Activated naive CD8-positive, alpha-beta T cell treated with anti-CD3 and anti-CD28 coated beads, Interleukin-2, amount 10 ng/mL, durations not matched to agents 7 days and 5 days (primary cell): ENCODE measurements around the gene DNTT. TPM values are rescaled to one million over a fixed set of nuclear protein-coding genes. Genes with fewer than 3 reads are reported as not detected.

Source experiments
- ATAC-seq: fragments of 150-1000 bp; cut with Tn5 transposase; one replicate; pipeline ENCODE4 v1.10.0; 2021; ENCODE audit warnings: low read depth, moderate library complexity
- POLR2A ChIA-PET: fragments of 350-600 bp; sonication (Branson Sonifier 250); formaldehyde crosslinking; loops from one replicate; lab custom pipeline; 2021; ENCODE audit warnings: antibody characterized with exemption; lab: Charles Lee
- DNase-seq: peaks from one replicate; pipeline ENCODE4 v3.0.0; 2021
- H3K27ac Mint-ChIP-seq: one replicate; pipeline ENCODE4 v1.8.0; 2022; ENCODE audit warnings: mild to moderate bottlenecking, mixed read lengths
- H3K27me3 Mint-ChIP-seq: one replicate; pipeline ENCODE4 v1.8.0; 2022; ENCODE audit warnings: mild to moderate bottlenecking, moderate library complexity, mixed read lengths
- H3K36me3 Mint-ChIP-seq: one replicate; pipeline ENCODE4 v1.8.0; 2021; ENCODE audit warnings: mild to moderate bottlenecking, mixed read lengths
- H3K4me1 Mint-ChIP-seq: one replicate; pipeline ENCODE4 v1.8.0; 2021; ENCODE audit warnings: mixed read lengths
- H3K4me3 Mint-ChIP-seq: one replicate; pipeline ENCODE4 v1.8.0; 2022; ENCODE audit warnings: mild to moderate bottlenecking, moderate library complexity, mixed read lengths
- H3K9me3 Mint-ChIP-seq: one replicate; pipeline ENCODE4 v1.8.0; 2021; ENCODE audit warnings: mixed read lengths
- total RNA-seq, 2 experiments: library from RNA; stranded (reverse); gene quantifications; one replicate each; pipeline ENCODE4 v1.2.3, GENCODE V29; 2021

The DNTT gene
- total RNA-seq, 2 experiments from 2014 or later = not detected

- no peak for ATAC-seq
- Mint-ChIP-seq H3K27ac (no peak overlapping the region), H3K36me3 (no peaks in the 10 kb centered on the region), H3K4me3 (no peak overlapping the region), H3K4me1 (no peaks in the 10 kb centered on the region), H3K9me3 (no peaks in the 10 kb centered on the region), H3K27me3 (peaks cover 7% of the 10 kb centered on the region)
- DNase-seq = no peak
- POLR2A ChIA-PET = no interaction called here
Observed at GRCh38 chr10:96269438-96270300, 34.6 kb upstream of the DNTT start.

DNA sequence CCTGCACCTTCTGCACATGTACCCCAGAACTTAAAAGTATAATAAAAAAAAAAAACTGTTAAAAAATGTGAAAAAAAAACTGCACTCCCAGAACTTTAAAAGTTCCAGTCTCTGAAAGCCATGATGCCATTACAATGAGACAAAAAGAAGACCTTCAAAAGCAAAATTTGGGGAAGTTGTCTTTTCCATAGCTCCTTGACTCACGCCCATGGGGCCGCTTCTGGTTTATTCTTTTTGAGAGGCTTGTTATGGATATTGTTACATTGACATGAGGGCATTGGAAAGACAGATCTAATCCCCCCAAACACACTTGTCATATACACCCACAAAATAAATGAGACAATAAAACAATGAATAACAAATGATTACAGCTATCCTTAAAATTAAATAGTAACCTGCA lies 33.7 kb upstream of the DNTT start:
- H3K27me3 Mint-ChIP-seq = peaks cover 7% of the 10 kb centered on the region
- H3K27ac Mint-ChIP-seq = no peak overlapping the region
- no peaks in the 10 kb centered on the region for H3K9me3 Mint-ChIP-seq
- no peak for DNase-seq
- POLR2A ChIA-PET = no interaction called here
- H3K4me3 Mint-ChIP-seq = no peak overlapping the region
- ATAC-seq = no peak
- H3K36me3 Mint-ChIP-seq = no peaks in the 10 kb centered on the region
- H3K4me1 Mint-ChIP-seq = no peaks in the 10 kb centered on the region

DNA sequence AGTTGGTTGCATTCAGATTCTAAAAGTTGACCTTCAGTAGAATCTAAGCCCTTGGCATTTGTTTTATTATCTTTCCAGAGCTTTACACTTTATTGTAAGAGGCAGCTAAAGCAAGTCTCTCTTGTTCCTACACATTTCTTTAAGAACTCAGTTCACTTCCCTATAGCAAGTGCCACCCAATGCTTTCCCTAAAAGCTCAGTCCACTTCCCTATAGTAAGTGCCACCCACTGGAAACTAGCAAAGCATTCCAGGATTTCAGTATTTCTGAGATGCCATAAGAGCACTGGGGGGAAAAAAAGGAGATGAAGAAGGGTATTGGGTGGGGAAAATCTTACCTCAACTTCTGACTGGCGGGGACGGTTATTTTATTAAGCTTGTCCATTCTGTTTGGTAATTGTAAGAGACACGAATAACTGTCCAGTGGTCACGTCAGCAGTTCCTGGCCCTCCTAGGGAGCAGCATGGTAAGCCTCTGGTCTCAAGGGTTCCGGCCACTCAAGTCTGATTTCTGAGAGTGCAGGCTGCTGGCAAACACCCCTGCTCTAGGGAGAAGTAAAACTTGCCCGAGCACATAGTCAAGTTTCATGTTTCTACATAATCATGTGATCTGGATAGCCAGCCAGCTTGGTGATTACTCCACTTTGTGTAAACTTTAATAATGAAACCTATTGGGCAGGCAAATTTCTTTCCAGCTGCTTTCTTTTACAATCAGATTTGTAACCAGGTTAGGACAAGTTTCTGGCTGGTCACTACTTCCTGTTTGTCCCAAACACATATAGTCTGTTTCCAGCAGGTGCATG lies 33.0 kb upstream of the DNTT start, which contains the start of gene BLNK:
Gene BLNK, minus strand, starts transcription at position 554 of the 800 bp plus-strand sequence. Its CDS starts 171 bp downstream, at position 383.
- Mint-ChIP-seq H3K4me3 (no peak within 1 kb of the TSS), H3K9me3 (no peaks in the 10 kb centered on the region), H3K4me1 (no peaks in the 10 kb centered on the region), H3K27me3 (peaks cover 7% of the 10 kb centered on the region), H3K36me3 (no peaks in the 10 kb centered on the region), H3K27ac (no peak within 1 kb of the TSS)
- no peak for ATAC-seq
- no peak for DNase-seq
- POLR2A ChIA-PET = no interaction called here

- H3K4me3 Mint-ChIP-seq = no peak overlapping the region
- H3K9me3 Mint-ChIP-seq = no peaks in the 10 kb centered on the region
- DNase-seq (no peak), ATAC-seq (no peak)
- H3K36me3 Mint-ChIP-seq = no peaks in the 10 kb centered on the region
- peaks cover 7% of the 10 kb centered on the region for H3K27me3 Mint-ChIP-seq
- H3K4me1 Mint-ChIP-seq = no peaks in the 10 kb centered on the region
- H3K27ac Mint-ChIP-seq = no peak overlapping the region
- POLR2A ChIA-PET = no interaction called here
Observed at GRCh38 chr10:96272316-96273280, 31.6 kb upstream of the DNTT start.

DNA sequence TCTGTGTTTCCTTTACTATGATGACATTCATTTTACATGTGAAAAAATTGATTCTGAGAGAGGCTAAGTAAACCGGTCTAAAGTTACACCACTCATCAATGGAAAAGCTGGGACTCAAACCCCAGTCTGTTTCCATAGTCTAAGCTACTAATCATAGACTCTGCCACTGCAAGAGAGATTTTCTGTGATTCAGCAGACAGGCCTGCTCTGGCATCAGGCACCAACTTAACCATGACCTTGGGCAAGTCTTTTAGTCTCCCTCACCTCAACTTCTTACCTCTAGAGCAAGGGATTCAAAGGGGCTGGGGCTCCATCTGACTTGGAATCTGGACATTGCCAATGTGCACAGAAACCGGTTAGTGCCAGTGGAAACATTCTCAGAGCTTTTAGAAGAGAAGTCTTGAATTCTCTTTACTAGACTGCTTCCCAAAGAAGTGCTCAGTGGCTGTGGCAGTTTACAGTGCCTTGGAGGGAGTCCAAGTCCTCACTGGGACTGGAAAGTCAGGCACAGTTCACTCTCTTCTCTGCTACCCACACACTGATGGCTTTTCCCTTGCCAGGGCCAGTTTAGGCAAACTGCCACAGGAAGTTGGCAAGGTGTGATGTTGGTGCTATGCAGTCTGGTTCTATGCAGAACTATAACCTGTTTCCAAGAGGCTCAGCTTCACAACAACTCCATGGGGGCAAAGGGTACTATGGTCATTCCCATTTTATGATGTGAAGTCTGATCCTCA lies 28.4 kb upstream of the DNTT start:
- ATAC-seq (no peak), DNase-seq (no peak)
- no peaks in the 10 kb centered on the region for H3K4me1 Mint-ChIP-seq
- POLR2A ChIA-PET = no interaction called here
- H3K9me3 Mint-ChIP-seq = no peaks in the 10 kb centered on the region
- no peak overlapping the region for H3K27ac Mint-ChIP-seq
- no peak overlapping the region for H3K4me3 Mint-ChIP-seq
- peaks cover 2% of the 10 kb centered on the region for H3K27me3 Mint-ChIP-seq
- no peaks in the 10 kb centered on the region for H3K36me3 Mint-ChIP-seq

DNA sequence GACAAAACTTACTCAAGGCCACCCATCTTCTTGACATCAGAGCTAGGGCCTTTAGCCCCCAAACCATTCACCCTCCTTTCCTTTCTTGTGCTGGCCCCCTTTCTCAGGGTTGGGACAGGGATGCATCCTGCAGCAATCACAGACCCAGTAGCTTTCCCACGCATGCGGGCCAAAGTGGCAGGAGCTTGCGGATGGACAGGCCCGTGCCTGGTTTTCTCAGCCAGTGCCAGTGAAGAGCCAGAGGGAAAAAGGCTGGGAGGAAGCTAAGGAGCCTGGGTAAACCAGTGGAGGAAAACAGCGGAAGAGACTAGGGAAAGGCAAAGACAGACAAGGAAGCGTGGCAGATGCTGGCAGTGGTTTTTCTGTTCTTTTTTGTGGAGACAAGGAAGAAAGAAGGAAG lies 27.8 kb upstream of the DNTT start:
- peaks cover 2% of the 10 kb centered on the region for H3K27me3 Mint-ChIP-seq
- POLR2A ChIA-PET = no interaction called here
- ATAC-seq = no peak
- H3K36me3 Mint-ChIP-seq = no peaks in the 10 kb centered on the region
- H3K4me1 Mint-ChIP-seq = no peaks in the 10 kb centered on the region
- H3K4me3 Mint-ChIP-seq = no peak overlapping the region
- no peaks in the 10 kb centered on the region for H3K9me3 Mint-ChIP-seq
- no peak for DNase-seq
- no peak overlapping the region for H3K27ac Mint-ChIP-seq

- POLR2A ChIA-PET = no interaction called here
- Mint-ChIP-seq H3K9me3 (no peaks in the 10 kb centered on the region), H3K4me1 (no peaks in the 10 kb centered on the region), H3K27me3 (peaks cover 2% of the 10 kb centered on the region), H3K4me3 (no peak overlapping the region), H3K36me3 (no peaks in the 10 kb centered on the region), H3K27ac (no peak overlapping the region)
- ATAC-seq (no peak), DNase-seq (no peak)
Observed at GRCh38 chr10:96276831-96277230, 27.4 kb upstream of the DNTT start.

DNA sequence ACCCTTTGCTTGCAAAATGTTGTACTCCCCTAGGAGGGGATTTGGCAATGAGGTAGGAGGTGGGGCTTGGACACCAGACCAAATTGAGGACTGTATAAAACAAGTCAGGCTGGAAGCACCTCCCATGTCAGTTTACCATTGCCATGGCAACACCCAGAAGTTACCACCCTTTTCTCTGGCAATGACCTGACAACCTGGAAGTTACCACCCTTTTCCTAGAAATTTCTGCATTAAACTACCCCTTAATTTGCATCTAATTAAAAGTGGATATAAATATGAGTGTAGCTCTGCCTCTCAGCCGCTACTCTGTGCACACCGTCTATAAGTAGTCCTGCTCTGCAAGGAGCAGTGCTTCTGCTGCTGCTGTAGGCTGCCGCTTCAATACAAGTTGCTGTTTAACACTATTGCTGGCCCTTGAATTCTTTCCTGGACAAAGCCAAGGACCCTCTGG lies 25.0 kb upstream of the DNTT start:
- DNase-seq = no peak
- no peak overlapping the region for H3K27ac Mint-ChIP-seq
- H3K9me3 Mint-ChIP-seq = no peaks in the 10 kb centered on the region
- H3K27me3 Mint-ChIP-seq = peaks cover 4% of the 10 kb centered on the region
- no peaks in the 10 kb centered on the region for H3K4me1 Mint-ChIP-seq
- no peak for ATAC-seq
- no peak overlapping the region for H3K4me3 Mint-ChIP-seq
- H3K36me3 Mint-ChIP-seq = no peaks in the 10 kb centered on the region
- POLR2A ChIA-PET = no interaction called here

DNA sequence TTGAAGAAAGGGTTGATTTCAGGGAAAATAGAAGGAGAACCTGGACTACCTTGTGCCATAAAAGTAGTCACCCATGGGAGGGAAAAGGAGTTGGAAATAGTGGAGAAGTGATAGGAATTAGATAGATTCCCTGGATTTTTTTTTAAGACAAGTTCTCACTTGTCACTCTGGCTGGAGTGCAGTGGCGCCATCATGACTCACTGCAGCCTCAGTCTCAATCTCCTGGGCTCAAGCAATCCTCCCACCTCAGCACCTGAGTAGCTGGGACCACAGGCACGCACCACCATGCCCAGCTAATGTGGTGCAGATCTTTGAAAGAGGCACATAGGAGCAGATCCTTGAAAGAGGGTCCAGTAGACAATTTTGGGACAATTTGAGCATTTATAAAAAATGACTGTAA lies 23.4 kb upstream of the DNTT start:
- Mint-ChIP-seq H3K4me1 (no peaks in the 10 kb centered on the region), H3K9me3 (no peaks in the 10 kb centered on the region), H3K27me3 (peaks cover 4% of the 10 kb centered on the region), H3K4me3 (no peak overlapping the region), H3K27ac (no peak overlapping the region), H3K36me3 (no peaks in the 10 kb centered on the region)
- DNase-seq (no peak), ATAC-seq (no peak)
- POLR2A ChIA-PET = no interaction called here

GRCh38 chr10:96281444-96282029 lies 22.7 kb upstream of the DNTT start:
- POLR2A ChIA-PET = no interaction called here
- Mint-ChIP-seq H3K9me3 (no peaks in the 10 kb centered on the region), H3K4me1 (no peaks in the 10 kb centered on the region)

DNA sequence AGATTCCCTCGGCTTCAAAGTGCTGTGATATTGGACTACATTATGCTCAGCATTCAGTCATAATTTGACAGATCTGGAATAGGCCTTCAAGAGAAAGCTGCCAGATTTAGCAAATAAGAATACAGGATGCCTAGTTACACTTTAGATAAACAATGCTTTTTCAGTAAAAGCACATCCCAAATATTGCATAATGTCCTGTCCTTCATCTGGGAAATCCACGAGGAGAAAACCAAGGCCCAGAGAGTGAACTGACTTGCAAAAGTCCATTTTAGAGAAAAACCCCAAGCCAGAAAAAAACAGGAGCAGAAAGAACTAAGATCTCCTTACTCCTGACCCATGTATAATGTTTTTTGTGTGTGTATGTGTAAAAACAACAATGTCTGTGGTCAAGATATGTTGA lies 20.9 kb upstream of the DNTT start:
- POLR2A ChIA-PET = no interaction called here
- Mint-ChIP-seq H3K27ac (no peak overlapping the region), H3K4me1 (peaks cover 10% of the 10 kb centered on the region), H3K27me3 (peaks cover 4% of the 10 kb centered on the region), H3K9me3 (no peaks in the 10 kb centered on the region), H3K36me3 (no peaks in the 10 kb centered on the region), H3K4me3 (no peak overlapping the region)
- ATAC-seq (no peak), DNase-seq (no peak)

More at GRCh38 chr10:96281444-96282029, 22.7 kb upstream of the DNTT start:
- DNase-seq (no peak), ATAC-seq (no peak)
- H3K27ac Mint-ChIP-seq = no peak overlapping the region
- no peak overlapping the region for H3K4me3 Mint-ChIP-seq
- H3K27me3 Mint-ChIP-seq = peaks cover 4% of the 10 kb centered on the region
- no peaks in the 10 kb centered on the region for H3K36me3 Mint-ChIP-seq

DNA sequence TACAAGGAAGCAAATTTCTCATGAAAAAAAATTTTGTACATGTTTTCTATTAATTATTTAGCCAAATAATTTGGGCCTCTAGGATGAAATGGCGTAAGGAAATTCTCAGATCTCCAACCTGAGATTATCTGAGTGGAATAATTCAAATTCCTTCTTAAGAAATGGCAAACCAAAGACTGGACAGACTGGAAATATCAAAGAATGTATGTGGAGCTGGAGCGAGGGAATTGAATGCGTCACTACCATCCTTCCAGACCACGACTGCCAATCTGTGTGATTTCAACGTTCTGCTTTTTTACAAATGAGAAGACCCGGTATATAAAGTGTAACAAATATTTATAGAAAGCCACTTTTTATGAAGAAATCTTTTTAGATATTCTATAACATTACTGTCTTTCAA lies 20.5 kb upstream of the DNTT start:
- POLR2A ChIA-PET = no interaction called here
- ATAC-seq = no peak
- H3K27me3 Mint-ChIP-seq = peaks cover 4% of the 10 kb centered on the region

More for the DNA sequence above, 20.5 kb upstream of the DNTT start:
- no peaks in the 10 kb centered on the region for H3K36me3 Mint-ChIP-seq
- H3K9me3 Mint-ChIP-seq = no peaks in the 10 kb centered on the region
- DNase-seq = no peak
- no peak overlapping the region for H3K27ac Mint-ChIP-seq
- H3K4me1 Mint-ChIP-seq = peaks cover 10% of the 10 kb centered on the region
- H3K4me3 Mint-ChIP-seq = no peak overlapping the region
